Hepatocyte (in vitro differentiated cells): ENCODE data around the gene NAMPT. TPM values are rescaled to one million over a fixed set of nuclear protein-coding genes. Genes with fewer than 3 reads are reported as not detected.

Source experiments
- DNase-seq: peaks from one replicate; pipeline ENCODE4 v3.0.0-alpha.2; 2016; ENCODE audit warnings: low spot score
- H2AFZ ChIP-seq: fragments of 200-600 bp; sonication (generic); 2 replicates; pipeline ENCODE4 v1.6.0; 2016; ENCODE audit warnings: antibody characterized with exemption, mild to moderate bottlenecking
- H3K27ac ChIP-seq: fragments of 200-600 bp; sonication (generic); 2 replicates; pipeline ENCODE4 v1.5.1; 2016; ENCODE audit warnings: mild to moderate bottlenecking
- H3K27me3 ChIP-seq: fragments of 200-600 bp; sonication (generic); 2 replicates; pipeline ENCODE4 v1.6.1; 2016
- H3K36me3 ChIP-seq: fragments of 200-600 bp; sonication (generic); replicated peaks from 2 replicates; pipeline ENCODE4 v1.5.1; 2016; ENCODE audit warnings: low read depth; ENCODE audit not compliant: insufficient read depth
- H3K4me1 ChIP-seq: fragments of 200-600 bp; sonication (generic); 2 replicates; pipeline ENCODE4 v1.5.1; 2016; ENCODE audit warnings: mild to moderate bottlenecking, moderate library complexity; ENCODE audit not compliant: insufficient read depth
- H3K4me2 ChIP-seq: fragments of 200-600 bp; sonication (generic); 2 replicates; pipeline ENCODE4 v1.6.0; 2016
- H3K4me3 ChIP-seq: fragments of 200-600 bp; sonication (generic); 2 replicates; pipeline ENCODE4 v1.5.1; 2016; ENCODE audit warnings: mild to moderate bottlenecking
- H3K79me2 ChIP-seq: fragments of 200-600 bp; sonication (generic); 2 replicates; pipeline ENCODE4 v1.6.0; 2017; ENCODE audit warnings: mild to moderate bottlenecking
- H3K9me2 ChIP-seq: fragments of 200-600 bp; sonication (generic); replicated peaks from 2 replicates; pipeline ENCODE4 v1.6.0; 2017; ENCODE audit warnings: mild to moderate bottlenecking; ENCODE audit not compliant: insufficient read depth
- H3K9me3 ChIP-seq: fragments of 200-600 bp; sonication (generic); 2 replicates; pipeline ENCODE4 v1.5.1; 2016; ENCODE audit warnings: low read depth, mild to moderate bottlenecking
- H4K20me1 ChIP-seq: fragments of 200-600 bp; sonication (generic); 2 replicates; pipeline ENCODE4 v1.6.0; 2016; ENCODE audit warnings: mild to moderate bottlenecking; ENCODE audit not compliant: insufficient read depth, poor library complexity, severe bottlenecking
- CTCF ChIP-seq: fragments of 200-600 bp; sonication (generic); IDR thresholded peaks from 2 replicates; pipeline ENCODE4 v1.5.1; 2016; ENCODE audit warnings: antibody characterized with exemption, mild to moderate bottlenecking; ENCODE audit not compliant: poor library complexity
- EZH2 ChIP-seq: fragments of 200-600 bp; sonication (generic); IDR thresholded peaks from 2 replicates; pipeline ENCODE4 v1.6.1; 2016; ENCODE audit warnings: antibody characterized with exemption, mild to moderate bottlenecking, borderline replicate concordance
- EZH2phosphoT487 ChIP-seq: fragments of 200-600 bp; sonication (generic); IDR thresholded peaks from one replicate; pipeline ENCODE4 v1.6.1; 2018; ENCODE audit warnings: antibody characterized with exemption, mild to moderate bottlenecking, low read depth, moderate library complexity; ENCODE audit not compliant: unreplicated experiment, severe bottlenecking
- WGBS: methylation state at CpG from one replicate; pipeline ENCODE4 v1.1.6; 2016; ENCODE audit warnings: low lambda C conversion rate; ENCODE audit errors: missing lambda C conversion rate; 5-methylcytosine and 5-hydroxymethylcytosine counted together
- polyA plus RNA-seq: library from polyadenylated mRNA; unstranded; fragments of >200 nt; fragmentation: Nextera tagmentation; extraction: Ambion mirVana; gene quantifications from 2 replicates; pipeline ENCODE4 v1.2.1, GENCODE V29; 2016
- total RNA-seq: library from RNA; depleted of rRNA; stranded (reverse); fragments of >200 nt; gene quantifications from 2 replicates; pipeline ENCODE4 v1.2.3, GENCODE V29; 2014

NAMPT gene
- total and polyA plus RNA-seq, 2 experiments from 2014 or later, result 71.8 to 299 TPM

- 79% methylated on average over 5 of the region's 5 CpGs for WGBS
- H4K20me1 ChIP-seq, result no peaks in the 10 kb centered on the region
- H3K4me1 ChIP-seq, result no peaks in the 10 kb centered on the region
- TF ChIP-seq EZH2 (no peak), CTCF (no peak), EZH2phosphoT487 (no peak)
- no peaks in the 10 kb centered on the region for H3K9me2 ChIP-seq
- H3K4me3 ChIP-seq, result no peak overlapping the region
- H2AFZ ChIP-seq, result no peak overlapping the region
- no peaks in the 10 kb centered on the region for H3K9me3 ChIP-seq
- DNase-seq, result no peak
- H3K27ac ChIP-seq, result no peak overlapping the region
- no peaks in the 10 kb centered on the region for H3K27me3 ChIP-seq
- H3K4me2 ChIP-seq, result no peak overlapping the region
- H3K36me3 ChIP-seq, result no peaks in the 10 kb centered on the region
- H3K79me2 ChIP-seq, result no peaks in the 10 kb centered on the region
Observed at GRCh38 chr7:106246902-106247711, 37.7 kb downstream of the NAMPT start.

DNA sequence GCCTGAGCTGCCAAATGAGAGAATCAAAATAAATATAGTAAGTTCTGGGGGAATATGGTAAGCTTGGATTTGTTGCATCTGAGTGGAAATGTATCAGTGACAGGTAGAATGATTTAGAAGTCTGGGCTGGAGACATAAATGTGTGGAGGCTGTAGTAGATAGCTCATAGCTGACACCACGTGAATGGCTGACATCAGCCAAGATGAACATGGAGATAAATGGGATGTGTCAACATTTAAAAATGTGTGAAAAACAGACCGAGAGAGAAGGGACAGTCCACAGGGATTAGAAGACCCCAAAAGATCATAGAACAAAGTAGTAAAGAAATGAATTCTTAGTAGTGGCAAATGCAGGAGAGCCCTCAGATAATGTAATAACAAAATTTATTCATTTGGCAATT is 40.9 kb downstream of the NAMPT start:
- Histone ChIP-seq H3K79me2 (no peaks in the 10 kb centered on the region), H3K9me2 (no peaks in the 10 kb centered on the region), H3K4me1 (no peaks in the 10 kb centered on the region), H2AFZ (no peak overlapping the region), H3K27ac (no peak overlapping the region), H4K20me1 (no peaks in the 10 kb centered on the region), H3K4me2 (no peak overlapping the region), H3K27me3 (no peaks in the 10 kb centered on the region), H3K4me3 (no peak overlapping the region), H3K9me3 (no peaks in the 10 kb centered on the region), H3K36me3 (no peaks in the 10 kb centered on the region)
- no peak for DNase-seq
- WGBS, result 78% methylated on average over 2 of the region's 2 CpGs
- TF ChIP-seq CTCF (no peak), EZH2 (no peak), EZH2phosphoT487 (no peak)

- DNase-seq, result no peak
- Histone ChIP-seq H3K27me3 (no peaks in the 10 kb centered on the region), H3K36me3 (no peaks in the 10 kb centered on the region), H3K4me2 (no peak overlapping the region), H2AFZ (no peak overlapping the region), H3K4me3 (no peak overlapping the region), H3K4me1 (no peaks in the 10 kb centered on the region), H3K9me3 (no peaks in the 10 kb centered on the region), H3K9me2 (no peaks in the 10 kb centered on the region), H4K20me1 (no peaks in the 10 kb centered on the region), H3K79me2 (no peaks in the 10 kb centered on the region), H3K27ac (no peak overlapping the region)
- 72% methylated on average over 3 of the region's 3 CpGs for WGBS
- no peak for TF ChIP-seq EZH2phosphoT487
- no peak for TF ChIP-seq CTCF
- TF ChIP-seq EZH2, result no peak
Observed at GRCh38 chr7:106239406-106239805, 45.4 kb downstream of the NAMPT start.
